Amniotic stem cell (primary cell): ENCODE measurements around the gene C1QL1.

Experiments used
- DNase-seq: peaks from one replicate; lab custom pipeline; 2025; lab: John Stamatoyannopoulos, UW

C1QL1 gene

GRCh38 chr17:44914148-44914547, 54.0 kb downstream of the C1QL1 start:
- no peak for DNase-seq

GRCh38 chr17:44913676-44914075, 54.4 kb downstream of the C1QL1 start:
- no peak for DNase-seq

GRCh38 chr17:44912763-44913544, 55.1 kb downstream of the C1QL1 start:
- no peak for DNase-seq

GRCh38 chr17:44911133-44912001, 56.7 kb downstream of the C1QL1 start:
- no peak for DNase-seq

- DNase-seq, result no peak
Observed at GRCh38 chr17:44910231-44911106, 57.6 kb downstream of the C1QL1 start.
